HG03108 (cell line): ENCODE measurements around the gene MGAT1.
"Not testable (repeated sequence)": the region's sequence is repeated elsewhere in the genome, so short reads cannot be mapped to it uniquely, and the experiment has no call there.

Experiments used
- ATAC-seq: cut with Tn5 transposase; IDR thresholded peaks from one replicate; pipeline ENCODE4 v1.9.1; 2021; ENCODE audit warnings: moderate library complexity; ENCODE audit not compliant: unreplicated experiment

Gene MGAT1

DNA sequence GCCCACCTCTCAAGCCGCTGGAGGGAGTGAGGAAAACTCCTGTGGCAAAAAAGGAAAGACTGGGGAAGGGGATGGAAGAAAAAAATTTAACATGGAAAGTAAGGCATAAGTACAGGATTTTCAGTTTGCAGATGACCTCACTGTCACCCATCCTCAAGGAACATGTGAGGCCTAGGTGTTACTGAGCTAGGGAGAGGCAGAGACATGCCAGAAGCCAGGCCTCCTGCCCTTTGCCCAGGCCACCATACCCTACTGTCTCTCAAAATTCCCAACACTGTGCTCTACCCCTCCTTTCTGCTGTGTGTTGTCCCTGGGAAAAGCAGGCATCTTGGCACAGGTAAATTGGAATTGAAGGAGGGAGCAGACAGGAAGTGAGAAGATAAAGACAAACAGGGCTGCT lies 4.4 kb upstream of the MGAT1 start:
- ATAC-seq, result no peak

DNA sequence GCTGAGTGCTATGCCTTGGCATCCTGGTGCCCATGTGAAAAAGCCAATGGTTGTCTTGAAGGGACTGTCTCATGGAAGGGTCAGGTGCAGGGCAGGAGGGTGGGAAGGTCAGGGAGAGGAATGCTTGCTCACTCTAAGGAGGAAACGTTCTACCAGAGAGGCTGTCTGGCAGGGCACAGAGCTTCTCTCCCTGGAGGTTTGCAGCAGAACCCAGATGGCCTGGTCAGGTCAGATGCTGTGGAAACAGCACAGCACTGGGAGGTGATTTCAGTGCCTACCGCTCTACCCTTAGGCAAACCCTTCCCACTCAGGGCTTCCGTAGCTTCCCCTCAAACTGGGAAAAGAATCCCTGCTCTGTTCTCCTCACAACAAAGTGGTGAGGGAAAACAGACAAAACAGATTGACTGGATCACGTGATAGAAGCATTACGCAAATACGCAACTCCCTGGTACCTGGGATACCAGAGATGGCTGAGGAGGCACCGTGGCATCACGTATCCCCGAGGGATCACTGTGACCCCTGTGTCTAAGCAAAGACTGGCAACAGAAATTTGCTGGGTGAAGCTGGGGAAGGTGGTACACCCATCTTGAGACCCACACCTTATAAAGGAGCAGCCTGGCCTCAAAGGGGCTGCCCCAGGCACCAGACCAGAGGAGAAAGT lies 3.9 kb upstream of the MGAT1 start:
- no peak for ATAC-seq

DNA sequence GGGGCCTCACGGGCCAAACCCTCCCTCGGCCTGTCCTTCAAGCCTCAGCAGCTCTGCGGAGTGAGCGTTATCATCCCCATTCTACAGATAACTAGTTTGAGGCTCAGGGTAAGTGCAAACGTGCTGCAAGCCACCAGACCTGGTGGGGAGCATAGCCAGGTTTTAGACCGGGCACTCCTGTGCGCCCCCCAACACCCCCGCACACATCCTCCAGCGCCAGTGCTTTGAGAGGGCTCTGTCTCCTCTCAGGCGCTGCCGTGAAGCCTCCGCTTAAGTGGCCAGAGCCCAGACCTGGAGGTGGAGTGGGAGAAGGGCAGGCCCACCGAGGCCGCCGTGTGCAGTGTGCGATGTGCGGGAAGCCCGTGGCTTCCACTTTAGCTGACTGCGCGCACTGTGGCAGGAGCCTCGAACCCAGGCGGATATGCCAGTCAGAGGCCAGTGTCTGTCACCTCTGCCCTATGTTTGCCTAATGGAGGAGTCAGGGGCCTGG lies 1.6 kb upstream of the MGAT1 start:
- ATAC-seq, result no peak

DNA sequence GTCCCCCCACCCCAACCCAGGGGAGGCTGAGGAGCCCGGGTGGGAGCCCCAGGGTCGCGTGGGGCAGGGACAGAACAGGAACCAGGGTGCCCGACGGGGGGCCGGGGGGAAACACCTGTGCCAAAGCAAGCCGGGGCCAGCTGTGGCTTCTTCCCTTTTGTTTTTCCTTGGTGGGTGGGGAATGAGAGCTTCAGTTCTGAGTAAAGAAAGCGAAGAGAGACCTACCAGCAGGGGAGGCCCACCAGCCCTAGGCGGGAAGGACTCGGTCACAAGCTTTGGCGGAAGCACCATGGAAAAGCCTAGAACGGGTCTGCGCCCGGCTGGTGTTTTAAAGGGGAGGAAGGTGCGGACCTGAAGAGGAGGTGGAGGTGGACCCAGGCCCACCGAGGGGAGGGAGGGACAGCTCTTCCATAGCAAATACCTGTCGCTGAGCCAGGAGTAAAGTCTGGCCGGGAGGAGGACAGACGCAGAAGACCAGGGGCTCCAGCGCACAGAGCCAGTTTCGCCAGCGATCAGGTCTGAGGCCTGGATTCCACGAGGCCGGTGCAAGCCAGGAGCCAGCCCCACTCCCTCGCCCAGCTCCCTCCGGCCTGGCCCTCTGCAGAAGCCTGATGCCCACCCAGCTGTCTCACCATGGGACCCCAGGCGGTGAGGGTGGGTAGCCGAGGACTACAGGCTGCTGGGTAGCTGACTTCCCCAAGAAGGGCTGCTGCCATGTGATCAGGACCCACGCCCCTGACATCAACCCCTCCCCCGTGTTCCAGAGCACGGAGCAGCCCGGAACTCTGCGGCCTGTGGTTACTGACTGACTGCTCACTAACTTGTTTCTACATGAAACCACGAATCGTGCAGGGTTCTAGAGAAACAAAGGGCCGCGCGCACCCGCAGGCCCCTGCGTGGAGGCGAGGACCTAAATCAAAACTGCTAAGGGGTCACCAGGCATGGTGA lies 849 bp upstream of the MGAT1 start:
- ATAC-seq, result peak; percentile 56

DNA sequence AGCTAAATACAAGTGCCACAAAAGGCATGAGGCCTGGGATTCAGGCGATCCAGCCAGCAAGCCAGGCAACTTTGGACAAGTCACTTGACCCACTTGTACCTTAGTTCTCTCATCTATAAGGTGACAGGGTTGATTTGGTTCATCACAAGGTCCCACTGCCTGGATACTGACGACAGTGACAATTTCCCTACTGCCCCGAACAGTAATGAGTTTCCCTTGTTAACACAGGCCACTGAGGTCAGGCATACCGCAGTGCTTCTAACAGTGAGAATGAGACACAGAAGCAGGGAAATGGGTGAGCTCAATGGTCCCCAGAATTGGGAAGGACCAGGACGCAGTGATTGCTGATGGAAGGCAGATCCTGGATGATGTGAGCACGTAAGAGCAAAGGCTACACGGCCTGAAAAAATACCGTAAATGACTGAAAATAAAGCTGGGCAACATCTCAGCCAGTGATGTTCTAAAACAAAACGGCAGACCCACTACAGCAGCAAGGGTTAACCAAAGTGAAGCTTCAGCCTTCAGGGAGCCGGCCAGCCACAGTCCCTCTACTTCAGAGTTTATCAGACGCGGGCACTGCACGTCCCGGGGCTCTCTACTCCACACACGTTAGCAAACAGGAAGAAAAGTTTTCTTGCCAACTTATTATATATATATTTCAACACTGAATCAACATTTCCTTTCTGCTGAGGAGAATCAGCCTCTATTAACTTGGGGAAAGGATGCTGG lies 846 bp downstream of the MGAT1 start:
- ATAC-seq, result no peak

DNA sequence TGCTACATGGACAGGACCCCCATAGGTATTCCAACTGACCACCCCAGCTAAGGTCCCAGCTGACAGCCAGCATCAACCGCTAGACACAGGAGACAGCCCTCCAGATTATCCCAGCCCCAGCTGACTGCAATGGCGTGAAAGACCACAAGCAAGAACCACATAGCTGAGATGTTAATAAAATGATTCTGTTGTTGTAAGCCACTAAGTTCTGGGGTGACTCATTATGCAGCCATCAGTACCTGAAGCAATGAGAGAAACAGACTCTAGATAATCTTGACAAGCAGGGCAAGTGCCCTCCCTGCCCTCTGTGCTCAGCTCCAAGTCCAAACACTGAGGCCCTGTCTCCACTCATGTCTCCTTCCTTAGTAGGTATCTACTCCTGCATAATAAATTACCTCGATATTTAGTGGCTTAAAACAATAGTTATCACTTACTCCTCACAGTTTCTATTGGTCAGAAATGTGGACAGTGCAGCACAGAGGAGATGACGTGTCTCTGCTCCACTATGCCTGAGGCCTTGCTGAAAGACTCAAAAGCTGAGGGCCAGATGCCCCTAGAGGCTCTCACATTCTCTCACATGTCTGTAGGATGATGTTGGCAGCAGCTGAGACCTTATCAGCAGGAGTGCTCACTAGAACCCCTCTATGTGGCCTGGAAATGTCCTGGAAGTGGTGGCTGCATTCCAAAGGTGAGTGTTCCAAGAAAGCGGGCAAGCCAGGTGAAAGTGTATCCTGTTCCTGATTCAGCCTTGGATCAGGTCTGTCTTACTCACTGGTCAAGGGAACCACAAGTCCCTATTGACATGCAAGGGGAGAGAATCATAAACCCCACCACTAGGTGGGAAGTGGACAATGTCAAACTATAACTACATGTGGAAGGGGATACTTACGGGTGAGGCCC lies 2.5 kb downstream of the MGAT1 start:
- no peak for ATAC-seq

DNA sequence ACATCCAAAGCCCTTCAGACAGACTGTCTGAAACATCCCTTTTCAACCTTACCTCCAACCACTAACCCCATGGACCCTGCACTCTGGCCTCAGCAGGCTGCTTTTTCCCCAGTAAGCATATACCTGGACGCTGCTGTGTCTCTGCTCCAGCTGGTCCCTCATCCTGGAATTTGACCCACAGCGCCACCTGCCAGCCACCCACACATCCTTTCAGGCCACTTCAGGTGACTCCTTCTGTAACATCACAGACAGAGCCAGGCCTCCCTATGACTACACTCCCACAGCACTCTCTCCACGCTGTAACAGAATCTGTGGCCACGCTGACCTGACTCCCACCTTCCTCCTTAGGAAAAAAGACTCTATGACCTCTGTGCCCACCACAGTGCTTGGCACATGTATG lies 3.4 kb downstream of the MGAT1 start:
- ATAC-seq, result no peak

DNA sequence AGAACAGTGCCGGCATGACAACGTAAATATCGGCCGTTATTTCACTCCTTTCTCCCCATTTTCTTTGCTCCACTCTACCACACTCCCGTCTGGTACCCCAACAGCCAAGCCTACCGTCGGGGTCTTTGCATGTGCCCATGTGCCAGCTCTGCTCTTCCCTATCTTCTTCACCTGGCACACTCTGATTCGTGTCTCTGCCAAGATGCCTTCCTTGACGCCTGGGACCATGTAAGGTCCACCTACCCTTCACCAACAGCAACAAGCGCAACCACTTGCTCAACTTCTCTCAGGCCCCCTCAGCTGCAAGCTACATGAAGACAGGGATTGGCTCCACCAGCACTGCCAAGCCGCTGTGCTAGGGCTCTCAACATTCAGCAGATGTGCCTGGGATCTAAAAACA lies 4.4 kb downstream of the MGAT1 start:
- ATAC-seq, result no peak

DNA sequence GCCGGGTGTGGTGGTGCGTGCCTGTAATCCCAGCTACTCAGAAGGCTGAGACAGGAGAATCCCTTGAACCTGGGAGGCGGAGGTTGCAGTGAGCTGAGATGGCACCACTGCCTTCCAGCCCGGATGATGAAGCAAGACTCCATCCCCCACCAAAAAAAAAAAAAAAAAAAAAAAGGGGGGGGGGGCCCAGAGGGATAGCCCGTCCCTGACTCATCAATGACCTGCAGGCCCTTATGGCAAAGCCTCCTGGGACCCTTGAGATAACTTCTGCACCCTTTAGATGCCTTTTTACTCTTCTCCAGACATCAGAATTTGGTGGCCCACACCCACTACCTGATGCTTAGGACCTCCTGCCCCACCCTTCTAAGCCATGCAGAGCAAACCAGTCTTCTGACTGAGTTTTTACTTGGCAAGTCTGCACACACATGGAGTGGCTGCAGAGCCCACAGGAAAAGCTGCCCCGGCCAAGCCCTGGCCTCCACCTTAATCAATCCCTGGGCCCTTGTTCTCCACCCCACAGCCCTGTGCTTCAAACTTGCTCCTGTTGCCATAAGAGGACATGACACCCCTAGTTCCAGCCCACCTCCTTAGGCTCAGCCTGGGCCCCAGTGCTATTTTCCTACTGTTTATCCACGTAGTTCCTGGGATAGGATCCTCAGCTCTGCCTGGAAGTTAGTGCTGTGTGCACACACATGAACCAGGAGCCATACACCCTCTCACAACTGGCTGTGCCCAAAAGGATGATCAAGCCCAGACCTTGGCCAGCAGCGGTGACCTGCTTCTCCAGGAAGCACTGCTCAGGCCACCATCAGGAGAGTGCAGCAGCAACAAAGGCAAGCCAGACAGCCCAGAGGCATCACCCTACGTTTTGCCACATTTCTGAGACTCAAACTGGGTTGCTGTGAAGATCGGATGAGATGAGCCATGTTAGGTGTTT lies 5.1 kb downstream of the MGAT1 start:
- ATAC-seq, result no peak

DNA sequence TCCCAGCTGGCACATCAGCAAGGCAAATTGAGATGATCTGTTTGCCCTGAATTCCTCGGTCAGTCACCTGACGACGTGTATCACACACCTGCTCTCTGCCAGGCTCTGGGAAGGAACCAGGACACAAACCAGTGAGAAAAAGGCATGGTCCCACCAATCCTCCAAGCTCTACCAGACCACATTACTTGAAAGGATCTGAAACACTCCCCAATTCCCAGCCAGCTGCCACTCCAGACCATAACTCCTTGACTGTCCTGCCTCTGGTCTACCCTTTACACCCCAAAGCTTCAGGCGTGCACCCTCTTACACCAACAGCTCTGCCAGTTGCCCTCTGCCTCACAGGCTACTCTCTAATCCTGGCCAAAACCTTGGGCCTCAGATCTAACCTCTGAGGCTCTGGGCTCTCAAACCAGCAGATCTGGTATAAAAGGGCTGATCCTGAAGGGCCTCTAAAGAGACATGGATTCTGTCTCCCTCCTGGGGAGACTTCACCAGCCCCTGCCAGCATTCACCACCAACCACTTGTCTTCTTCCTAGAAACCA lies 6.8 kb downstream of the MGAT1 start:
- no peak for ATAC-seq

DNA sequence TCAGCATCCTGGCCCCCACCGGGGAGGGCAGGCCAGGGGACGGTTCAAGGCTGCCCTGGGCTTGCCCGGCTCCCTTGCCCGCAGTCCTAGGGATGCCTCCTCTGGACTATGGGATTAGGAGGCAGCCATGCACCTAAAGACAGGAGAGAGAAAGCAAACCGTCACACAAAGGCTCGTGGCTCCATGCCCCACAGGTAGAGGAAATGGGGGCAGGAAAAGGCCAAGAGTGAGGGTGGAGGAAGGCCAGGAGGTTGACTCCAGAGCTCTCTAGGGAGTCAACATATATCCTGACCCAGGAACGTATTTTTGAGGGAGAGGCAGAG lies 9.7 kb downstream of the MGAT1 start:
- ATAC-seq, result no peak

DNA sequence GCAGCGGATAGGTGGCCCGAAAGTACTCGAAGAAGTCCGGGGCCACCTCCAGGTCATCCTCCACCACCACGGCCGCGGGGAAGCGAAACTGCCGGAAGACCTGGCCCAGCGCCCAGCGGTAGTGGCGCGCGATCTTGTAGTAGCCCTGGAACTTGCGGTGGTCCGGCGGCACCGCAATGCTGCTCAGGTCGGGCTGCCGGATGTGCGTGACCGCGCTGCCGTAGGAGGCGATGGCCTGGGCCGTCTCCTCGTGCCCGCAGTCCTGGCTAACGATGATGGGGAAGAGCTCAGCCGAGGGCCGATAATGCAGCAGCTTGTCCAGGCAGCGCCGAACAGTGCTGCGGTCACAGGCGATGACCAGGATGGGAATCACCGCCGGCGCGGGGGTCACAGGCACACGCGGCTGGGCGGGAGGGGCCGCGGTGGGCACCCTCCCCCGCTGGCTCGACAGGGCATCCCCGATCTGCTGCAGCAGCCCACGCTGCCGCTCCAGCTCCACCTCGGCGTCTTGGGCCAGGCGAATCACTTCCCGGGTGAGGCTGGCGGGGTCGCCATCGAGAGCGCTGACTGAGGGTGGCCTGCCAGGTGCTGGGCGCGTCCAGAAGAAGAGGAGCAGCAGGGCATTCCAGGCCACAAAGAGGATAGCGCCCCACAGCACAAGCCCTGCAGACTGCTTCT lies 10.2 kb downstream of the MGAT1 start:
- no peak for ATAC-seq

DNA sequence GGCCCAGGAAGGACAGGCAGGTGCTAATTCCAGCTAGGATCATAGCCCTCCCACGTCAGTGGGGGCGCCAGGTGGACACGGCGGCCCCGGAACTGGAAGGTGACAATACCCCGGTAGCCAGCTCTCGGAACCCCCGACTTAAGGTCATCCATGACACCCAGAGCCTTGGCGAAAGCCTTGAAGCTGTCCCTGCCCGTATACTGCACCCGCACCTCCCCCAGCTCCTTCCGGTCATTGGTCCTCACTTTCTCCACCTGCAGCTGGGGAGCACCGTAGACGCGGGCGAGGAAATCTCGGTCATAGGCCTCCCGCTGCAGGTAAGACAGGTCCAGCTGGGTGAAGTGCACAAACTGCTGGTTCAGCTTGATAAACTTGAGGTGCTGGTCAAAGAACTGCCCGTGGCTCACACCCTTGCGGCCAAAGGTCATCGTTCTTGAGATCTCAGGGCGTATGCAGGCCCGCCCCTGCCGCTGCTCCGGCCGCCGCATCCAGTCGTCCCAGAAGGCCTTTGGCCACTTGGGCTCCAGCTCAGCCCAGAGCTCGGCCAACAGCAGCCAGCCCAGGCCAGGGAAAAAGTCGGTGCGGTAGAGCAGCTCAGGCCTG lies 10.9 kb downstream of the MGAT1 start:
- ATAC-seq, result no peak

DNA sequence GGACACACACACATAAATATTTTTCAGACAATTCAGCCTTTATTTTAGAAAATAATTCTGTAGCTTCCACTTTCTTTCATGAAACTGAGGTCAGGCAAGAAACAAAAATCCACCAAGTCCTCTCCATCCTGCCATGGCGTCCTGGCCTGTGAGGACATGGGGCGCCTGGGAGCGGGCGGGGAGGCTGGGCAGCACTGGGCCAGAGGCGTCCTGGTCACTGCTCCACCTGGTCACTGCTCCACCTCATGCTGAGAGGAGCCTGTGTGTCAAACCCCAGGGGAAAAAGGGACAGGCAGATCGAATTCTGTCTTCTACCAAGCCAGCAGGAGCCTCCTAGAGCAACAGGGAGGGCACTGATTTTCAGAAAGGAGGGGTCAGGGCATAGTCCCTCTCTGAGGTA lies 12.1 kb downstream of the MGAT1 start:
- ATAC-seq, result no peak

DNA sequence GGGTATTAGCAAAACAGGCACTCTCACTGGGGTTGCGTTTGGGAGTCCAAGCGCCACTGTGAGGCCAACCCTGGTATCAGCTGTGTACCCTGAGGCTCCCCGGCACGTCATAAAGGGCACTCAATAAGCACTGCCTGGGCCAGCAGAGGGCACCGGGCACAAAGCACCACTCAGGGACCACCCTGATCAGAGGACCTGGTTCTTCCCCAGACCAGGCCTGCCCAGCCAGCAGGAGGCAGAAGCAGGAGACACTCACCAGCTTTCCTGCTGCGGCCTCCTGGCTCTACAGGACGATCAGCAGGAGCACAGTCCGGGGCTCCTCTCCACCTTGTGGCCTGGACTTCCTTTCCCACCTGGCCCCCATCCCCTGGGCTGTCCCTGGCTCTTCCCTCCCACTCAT lies 12.6 kb downstream of the MGAT1 start:
- no peak for ATAC-seq

DNA sequence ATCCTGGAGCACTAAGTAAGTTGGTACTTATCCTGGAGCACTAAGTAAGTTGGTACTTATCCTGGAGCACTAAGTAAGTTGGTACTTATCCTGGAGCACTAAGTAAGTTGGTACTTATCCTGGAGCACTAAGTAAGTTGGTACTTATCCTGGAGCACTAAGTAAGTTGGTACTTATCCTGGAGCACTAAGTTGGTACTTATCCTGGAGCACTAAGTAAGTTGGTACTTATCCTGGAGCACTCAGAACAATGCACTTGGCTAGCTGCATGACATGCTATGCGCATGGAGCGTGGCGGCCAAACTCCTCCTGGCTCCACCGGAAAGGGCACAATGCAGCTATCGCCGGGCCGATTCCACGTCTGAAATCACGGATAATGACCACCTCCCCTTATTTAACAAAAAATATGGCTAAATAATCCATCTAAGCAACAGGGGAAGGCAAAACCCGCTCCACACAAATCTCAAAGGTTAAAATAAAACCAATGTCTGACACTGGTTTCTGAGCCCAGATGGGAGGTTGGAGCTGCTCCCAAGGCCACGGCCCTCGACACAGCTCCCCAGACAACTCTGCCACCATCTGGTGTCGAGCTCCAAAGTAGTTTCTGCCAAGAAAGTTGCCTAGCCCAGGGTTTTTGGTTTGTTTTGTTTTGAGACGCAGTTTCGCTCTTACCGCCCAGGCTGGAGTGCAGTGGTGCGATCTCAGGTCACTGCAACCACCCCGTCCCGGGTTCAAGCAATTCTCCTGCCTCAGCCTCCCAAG lies 13.8 kb downstream of the MGAT1 start:
- not testable (repeated sequence) for ATAC-seq

DNA sequence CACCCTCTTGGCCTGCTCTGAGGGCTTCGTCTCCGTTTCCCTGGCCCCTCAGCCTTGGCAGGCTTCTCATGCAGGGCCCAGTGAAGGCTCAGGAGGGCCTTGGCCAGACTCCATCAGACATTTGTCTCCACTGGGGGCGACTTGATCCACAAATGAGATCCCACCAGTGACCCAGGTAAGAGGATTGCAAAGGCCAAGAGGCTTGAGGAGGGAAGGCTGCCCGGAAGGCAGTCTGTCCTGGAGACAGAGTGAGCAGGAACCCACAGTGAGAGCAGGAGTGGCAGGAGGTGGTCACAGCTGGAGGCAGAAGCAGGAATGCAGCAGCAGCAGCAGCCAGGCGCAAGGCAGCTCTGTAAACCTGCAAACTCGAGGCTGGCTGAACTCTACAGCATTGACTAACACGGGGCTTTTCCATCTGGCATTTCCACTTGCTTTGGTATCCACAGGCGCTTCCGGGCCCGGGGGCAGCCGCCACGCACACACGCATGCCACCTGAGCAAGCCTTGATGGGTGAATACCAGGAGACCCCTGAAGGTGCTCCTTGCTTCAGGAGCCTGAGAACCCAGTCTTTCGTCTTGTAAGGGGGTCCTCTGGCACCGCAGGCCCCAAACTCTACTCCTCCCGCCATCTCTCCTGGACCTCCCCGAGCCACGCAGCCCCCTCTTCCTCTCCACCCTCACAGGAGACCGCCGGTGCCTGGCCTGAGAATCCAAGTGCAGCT lies 14.7 kb downstream of the MGAT1 start:
- ATAC-seq, result no peak
